NCI-H1436 (cell line): ENCODE results near the gene CYYR1.
"Not testable (repeated sequence)": the region's sequence is repeated elsewhere in the genome, so short reads cannot be mapped to it uniquely, and the experiment has no call there.

Source experiments
- DNase-seq: peaks from one replicate; lab custom pipeline; 2025; lab: John Stamatoyannopoulos, UW

CYYR1 gene

GRCh38 chr21:26489781-26490180 is 83.3 kb downstream of the CYYR1 start:
- no peak for DNase-seq

GRCh38 chr21:26487981-26488480 is 85.1 kb downstream of the CYYR1 start:
- no peak for DNase-seq

GRCh38 chr21:26473471-26473870 is 99.6 kb downstream of the CYYR1 start:
- DNase-seq = no peak

GRCh38 chr21:26471099-26471471 is 102.0 kb downstream of the CYYR1 start:
- DNase-seq = no peak

GRCh38 chr21:26470351-26471098 is 102.6 kb downstream of the CYYR1 start:
- no peak for DNase-seq

GRCh38 chr21:26469789-26470188 is 103.3 kb downstream of the CYYR1 start:
- DNase-seq = no peak

- no peak for DNase-seq
Measured at GRCh38 chr21:26465916-26466315, 107.2 kb downstream of the CYYR1 start.

- no peak for DNase-seq
Measured at GRCh38 chr21:26461500-26461899, 111.6 kb downstream of the CYYR1 start.

GRCh38 chr21:26460621-26461020 is 112.5 kb downstream of the CYYR1 start:
- DNase-seq = no peak

GRCh38 chr21:26458854-26459253 is 114.2 kb downstream of the CYYR1 start:
- DNase-seq = not testable (repeated sequence)

GRCh38 chr21:26457817-26458216 is 115.3 kb downstream of the CYYR1 start:
- no peak for DNase-seq

- DNase-seq = no peak
Measured at GRCh38 chr21:26453267-26453666, 119.8 kb downstream of the CYYR1 start.

- DNase-seq = no peak
Measured at GRCh38 chr21:26451081-26451740, 121.9 kb downstream of the CYYR1 start.

GRCh38 chr21:26449161-26449560 is 123.9 kb downstream of the CYYR1 start:
- no peak for DNase-seq

- no peak for DNase-seq
Measured at GRCh38 chr21:26448751-26449150, 124.3 kb downstream of the CYYR1 start.

GRCh38 chr21:26447932-26448475 is 125.1 kb downstream of the CYYR1 start:
- DNase-seq = no peak

GRCh38 chr21:26445440-26445839 is 127.6 kb downstream of the CYYR1 start:
- no peak for DNase-seq

GRCh38 chr21:26444646-26445045 is 128.4 kb downstream of the CYYR1 start:
- no peak for DNase-seq

GRCh38 chr21:26443867-26444266 is 129.2 kb downstream of the CYYR1 start:
- no peak for DNase-seq

- DNase-seq = no peak
Measured at GRCh38 chr21:26443291-26443690, 129.8 kb downstream of the CYYR1 start.

- no peak for DNase-seq
Measured at GRCh38 chr21:26441149-26441548, 131.9 kb downstream of the CYYR1 start.

GRCh38 chr21:26438976-26439375 is 134.1 kb downstream of the CYYR1 start:
- DNase-seq = no peak

- DNase-seq = no peak
Measured at GRCh38 chr21:26437326-26438009, 135.6 kb downstream of the CYYR1 start.
